RWPE1 (cell line): ENCODE results near the gene DNAI2.

Experiments
- CTCF ChIA-PET: fragments of 350-600 bp; sonication (Branson Sonifier 250); formaldehyde crosslinking; extraction: SDS; loops from one replicate; lab custom pipeline; 2021; lab: Yijun Ruan, JAX
- POLR2A ChIA-PET: fragments of 400-600 bp; formaldehyde crosslinking; extraction: SDS; loops from one replicate; lab custom pipeline; 2020; ENCODE audit warnings: antibody characterized with exemption; ENCODE audit not compliant: low non-redundant PET; lab: Yijun Ruan, JAX
- DNase-seq: peaks from one replicate; pipeline ENCODE4 v3.0.0; 2012; ENCODE audit warnings: low spot score
- H3K27ac ChIP-seq: fragments of 450-650 bp; 2 replicates; pipeline ENCODE4 v1.5.1; 2017
- TF ChIP-seq, protein P1 (sequence below): fragments of 450-650 bp; conservative IDR thresholded peaks from 2 replicates; pipeline ENCODE4 v1.5.1; 2017; ENCODE audit warnings: low read depth, mild to moderate bottlenecking

The DNAI2 gene

DNA sequence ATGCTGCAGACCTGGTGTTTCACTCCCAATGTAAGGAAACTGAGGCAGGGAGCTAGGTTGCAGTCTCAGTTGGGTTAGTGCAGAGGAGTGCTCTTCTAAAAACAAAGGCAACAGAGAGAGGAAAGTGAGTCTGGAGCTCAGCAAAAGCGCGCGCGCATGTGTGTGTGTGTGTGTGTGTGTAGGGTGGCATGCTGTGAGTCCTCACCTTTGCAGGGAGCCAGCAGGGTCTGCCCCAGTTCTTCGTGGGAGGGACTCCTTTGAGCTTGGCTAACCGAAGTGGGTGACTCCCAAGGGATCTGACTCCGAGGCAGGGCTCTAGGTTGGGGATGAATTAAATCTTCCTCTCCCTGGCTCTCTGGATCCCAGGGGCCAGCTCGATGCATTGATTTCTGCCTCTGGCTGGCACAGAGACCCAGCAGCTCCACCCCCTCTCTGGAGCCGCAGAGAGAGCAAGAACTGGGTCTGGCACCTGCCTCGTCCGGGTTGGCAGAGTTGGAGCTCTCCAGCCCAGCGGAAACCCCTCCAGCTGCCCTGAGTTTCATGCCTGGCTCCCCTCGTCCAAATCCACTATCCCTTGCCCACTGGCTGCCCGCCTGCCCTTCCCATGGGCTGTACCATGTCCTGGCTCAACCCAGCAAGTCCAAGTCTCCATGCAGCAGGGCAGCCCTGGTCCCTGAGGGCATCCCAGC is 88.9 kb downstream of the DNAI2 start:
- DNase-seq = no peak
- CTCF ChIA-PET = interaction anchor here (0.6 to 2.4 kb wide), 8 partner anchors 10 to 585 kb away, joined by 3 to 10 read pairs (median 5); no protein-coding TSS in a partner anchor
- POLR2A ChIA-PET = interaction anchor here (0.5 kb wide), 1 partner anchor 14 kb away, joined by 3 read pairs; no protein-coding TSS in a partner anchor
- H3K27ac ChIP-seq = no peak overlapping the region
- TF ChIP-seq, protein P1, sequence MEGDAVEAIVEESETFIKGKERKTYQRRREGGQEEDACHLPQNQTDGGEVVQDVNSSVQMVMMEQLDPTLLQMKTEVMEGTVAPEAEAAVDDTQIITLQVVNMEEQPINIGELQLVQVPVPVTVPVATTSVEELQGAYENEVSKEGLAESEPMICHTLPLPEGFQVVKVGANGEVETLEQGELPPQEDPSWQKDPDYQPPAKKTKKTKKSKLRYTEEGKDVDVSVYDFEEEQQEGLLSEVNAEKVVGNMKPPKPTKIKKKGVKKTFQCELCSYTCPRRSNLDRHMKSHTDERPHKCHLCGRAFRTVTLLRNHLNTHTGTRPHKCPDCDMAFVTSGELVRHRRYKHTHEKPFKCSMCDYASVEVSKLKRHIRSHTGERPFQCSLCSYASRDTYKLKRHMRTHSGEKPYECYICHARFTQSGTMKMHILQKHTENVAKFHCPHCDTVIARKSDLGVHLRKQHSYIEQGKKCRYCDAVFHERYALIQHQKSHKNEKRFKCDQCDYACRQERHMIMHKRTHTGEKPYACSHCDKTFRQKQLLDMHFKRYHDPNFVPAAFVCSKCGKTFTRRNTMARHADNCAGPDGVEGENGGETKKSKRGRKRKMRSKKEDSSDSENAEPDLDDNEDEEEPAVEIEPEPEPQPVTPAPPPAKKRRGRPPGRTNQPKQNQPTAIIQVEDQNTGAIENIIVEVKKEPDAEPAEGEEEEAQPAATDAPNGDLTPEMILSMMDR = no peak
